ENCODE measurements around the gene ACSL1.

Gene ACSL1

DNA sequence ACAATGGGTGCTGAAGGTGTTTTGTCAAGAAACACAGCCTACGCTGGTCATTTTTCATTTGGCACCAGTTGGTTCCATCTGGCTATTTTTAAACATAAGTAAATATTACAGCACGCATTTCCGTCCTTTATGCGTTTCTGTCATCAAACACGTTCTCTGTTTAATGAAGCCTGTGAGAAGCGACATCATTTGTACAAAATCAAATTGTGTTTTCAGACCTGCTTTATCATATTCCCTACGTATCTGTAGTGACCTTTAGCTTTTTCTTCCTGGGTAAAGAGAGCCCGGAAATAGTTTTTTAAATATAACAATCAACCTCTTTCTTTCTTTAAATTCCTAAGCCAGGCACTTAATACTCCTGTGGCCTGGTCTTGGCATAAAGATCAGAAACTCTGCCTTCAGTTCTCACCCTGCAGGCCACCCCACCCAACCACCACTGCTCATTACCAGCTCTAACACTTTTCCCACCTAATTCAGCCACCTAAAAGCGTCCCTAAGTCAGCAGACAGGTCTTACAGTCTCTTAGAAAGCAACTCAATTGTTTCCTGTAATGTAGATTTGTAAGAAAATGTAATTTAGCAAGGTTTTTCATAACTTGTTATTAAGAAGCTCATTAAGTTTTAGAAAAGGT lies 30.4 kb downstream of the ACSL1 start:
- Histone ChIP-seq H3K27ac (ENCODE audit: low read length) (no peak overlapping the region), H3K79me2 (ENCODE audit: low read length) (no peaks in the 10 kb centered on the region), H2AFZ (ENCODE audit: low read depth, low read length) (no peak overlapping the region), H3K9ac (ENCODE audit: low read length) (no peak overlapping the region), H4K20me1 (ENCODE audit: insufficient read depth, low read length) (no peaks in the 10 kb centered on the region), H3K36me3 (replicated peaks; ENCODE audit: low read depth, low read length) (no peaks in the 10 kb centered on the region), H3K9me3 (ENCODE audit: insufficient read depth, low read length) (no peaks in the 10 kb centered on the region), H3K4me1 (ENCODE audit: low read length) (no peaks in the 10 kb centered on the region), H3K4me3 (ENCODE audit: low read length) (no peak overlapping the region), H3K27me3 (ENCODE audit: low read depth, low read length) (no peaks in the 10 kb centered on the region), H3K4me2 (ENCODE audit: low read length) (no peak overlapping the region)
- TF ChIP-seq, protein P1, sequence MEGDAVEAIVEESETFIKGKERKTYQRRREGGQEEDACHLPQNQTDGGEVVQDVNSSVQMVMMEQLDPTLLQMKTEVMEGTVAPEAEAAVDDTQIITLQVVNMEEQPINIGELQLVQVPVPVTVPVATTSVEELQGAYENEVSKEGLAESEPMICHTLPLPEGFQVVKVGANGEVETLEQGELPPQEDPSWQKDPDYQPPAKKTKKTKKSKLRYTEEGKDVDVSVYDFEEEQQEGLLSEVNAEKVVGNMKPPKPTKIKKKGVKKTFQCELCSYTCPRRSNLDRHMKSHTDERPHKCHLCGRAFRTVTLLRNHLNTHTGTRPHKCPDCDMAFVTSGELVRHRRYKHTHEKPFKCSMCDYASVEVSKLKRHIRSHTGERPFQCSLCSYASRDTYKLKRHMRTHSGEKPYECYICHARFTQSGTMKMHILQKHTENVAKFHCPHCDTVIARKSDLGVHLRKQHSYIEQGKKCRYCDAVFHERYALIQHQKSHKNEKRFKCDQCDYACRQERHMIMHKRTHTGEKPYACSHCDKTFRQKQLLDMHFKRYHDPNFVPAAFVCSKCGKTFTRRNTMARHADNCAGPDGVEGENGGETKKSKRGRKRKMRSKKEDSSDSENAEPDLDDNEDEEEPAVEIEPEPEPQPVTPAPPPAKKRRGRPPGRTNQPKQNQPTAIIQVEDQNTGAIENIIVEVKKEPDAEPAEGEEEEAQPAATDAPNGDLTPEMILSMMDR (IDR thresholded peaks at IDR 0.05; ENCODE audit: low read depth, low read length): no peak
- TF ChIP-seq EZH2phosphoT487 (IDR thresholded peaks at IDR 0.05; ENCODE audit: low read depth): no peak

DNA sequence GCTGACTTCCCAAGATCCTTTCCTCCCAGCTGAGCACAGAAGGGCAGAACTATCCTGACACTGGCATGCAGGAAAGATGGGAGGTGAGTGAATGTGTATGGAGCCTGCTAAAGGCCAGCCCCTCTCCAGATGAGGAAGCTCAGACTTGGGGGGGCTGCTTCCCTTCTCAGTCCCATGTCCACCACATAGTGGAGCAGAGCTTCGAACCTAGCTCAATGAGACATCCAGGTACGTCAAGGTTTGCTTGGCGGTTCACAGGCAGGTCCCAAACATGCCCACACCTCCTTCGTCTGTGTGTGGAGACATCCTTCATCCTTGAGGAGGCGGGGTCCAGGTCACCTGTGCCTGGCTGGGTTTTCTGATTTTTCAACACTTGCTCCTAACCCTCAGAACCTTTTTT lies 31.3 kb downstream of the ACSL1 start:
- Histone ChIP-seq H3K79me2 (ENCODE audit: low read length) (no peaks in the 10 kb centered on the region), H3K9me3 (ENCODE audit: insufficient read depth, low read length) (no peaks in the 10 kb centered on the region), H3K4me3 (ENCODE audit: low read length) (no peak overlapping the region), H3K27ac (ENCODE audit: low read length) (no peak overlapping the region), H3K27me3 (ENCODE audit: low read depth, low read length) (no peaks in the 10 kb centered on the region), H3K4me1 (ENCODE audit: low read length) (no peaks in the 10 kb centered on the region), H3K9ac (ENCODE audit: low read length) (no peak overlapping the region), H3K36me3 (replicated peaks; ENCODE audit: low read depth, low read length) (no peaks in the 10 kb centered on the region), H4K20me1 (ENCODE audit: insufficient read depth, low read length) (no peaks in the 10 kb centered on the region), H3K4me2 (ENCODE audit: low read length) (no peak overlapping the region), H2AFZ (ENCODE audit: low read depth, low read length) (no peak overlapping the region)
- no peak for TF ChIP-seq EZH2phosphoT487 (IDR thresholded peaks at IDR 0.05; ENCODE audit: low read depth)
- TF ChIP-seq, protein P1 (IDR thresholded peaks at IDR 0.05; ENCODE audit: low read depth, low read length): no peak

DNA sequence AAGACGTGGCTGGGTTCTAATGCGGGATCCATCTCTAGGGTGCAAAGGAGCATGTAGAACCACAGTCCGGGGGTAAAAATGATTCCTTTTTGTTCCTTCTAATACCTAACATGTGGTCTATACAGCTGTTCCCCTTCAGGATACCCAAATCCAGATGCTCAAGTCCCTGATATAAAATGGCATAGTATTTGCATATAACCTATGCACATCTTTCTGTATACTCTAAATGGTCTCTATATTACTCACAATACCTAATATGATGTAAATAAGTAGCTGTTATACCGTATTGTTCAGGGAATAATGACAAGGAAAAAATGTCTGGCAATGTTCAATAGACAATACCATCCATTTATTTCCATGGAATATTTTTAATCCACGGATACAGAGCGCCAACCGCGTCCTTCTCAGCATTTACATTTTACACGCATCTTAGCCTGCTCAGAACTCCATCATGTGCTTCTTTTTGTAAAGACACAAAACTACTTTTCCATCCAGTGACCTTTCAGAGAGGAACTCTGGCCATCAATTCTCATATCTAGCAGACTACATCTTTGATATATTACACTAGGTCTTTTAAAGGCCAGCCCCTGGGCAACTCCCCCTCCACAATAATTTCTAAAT lies 31.9 kb downstream of the ACSL1 start:
- H3K36me3 ChIP-seq (replicated peaks; ENCODE audit: low read depth, low read length): no peaks in the 10 kb centered on the region
- no peak overlapping the region for H3K4me3 ChIP-seq (ENCODE audit: low read length)
- no peaks in the 10 kb centered on the region for H4K20me1 ChIP-seq (ENCODE audit: insufficient read depth, low read length)
- no peaks in the 10 kb centered on the region for H3K27me3 ChIP-seq (ENCODE audit: low read depth, low read length)
- no peak overlapping the region for H3K9ac ChIP-seq (ENCODE audit: low read length)
- H3K9me3 ChIP-seq (ENCODE audit: insufficient read depth, low read length): no peaks in the 10 kb centered on the region
- no peaks in the 10 kb centered on the region for H3K4me1 ChIP-seq (ENCODE audit: low read length)
- H3K79me2 ChIP-seq (ENCODE audit: low read length): no peaks in the 10 kb centered on the region
- H3K4me2 ChIP-seq (ENCODE audit: low read length): no peak overlapping the region
- H2AFZ ChIP-seq (ENCODE audit: low read depth, low read length): no peak overlapping the region
- TF ChIP-seq, protein P1 (IDR thresholded peaks at IDR 0.05; ENCODE audit: low read depth, low read length): no peak
- TF ChIP-seq EZH2phosphoT487 (IDR thresholded peaks at IDR 0.05; ENCODE audit: low read depth): no peak
- H3K27ac ChIP-seq (ENCODE audit: low read length): no peak overlapping the region

DNA sequence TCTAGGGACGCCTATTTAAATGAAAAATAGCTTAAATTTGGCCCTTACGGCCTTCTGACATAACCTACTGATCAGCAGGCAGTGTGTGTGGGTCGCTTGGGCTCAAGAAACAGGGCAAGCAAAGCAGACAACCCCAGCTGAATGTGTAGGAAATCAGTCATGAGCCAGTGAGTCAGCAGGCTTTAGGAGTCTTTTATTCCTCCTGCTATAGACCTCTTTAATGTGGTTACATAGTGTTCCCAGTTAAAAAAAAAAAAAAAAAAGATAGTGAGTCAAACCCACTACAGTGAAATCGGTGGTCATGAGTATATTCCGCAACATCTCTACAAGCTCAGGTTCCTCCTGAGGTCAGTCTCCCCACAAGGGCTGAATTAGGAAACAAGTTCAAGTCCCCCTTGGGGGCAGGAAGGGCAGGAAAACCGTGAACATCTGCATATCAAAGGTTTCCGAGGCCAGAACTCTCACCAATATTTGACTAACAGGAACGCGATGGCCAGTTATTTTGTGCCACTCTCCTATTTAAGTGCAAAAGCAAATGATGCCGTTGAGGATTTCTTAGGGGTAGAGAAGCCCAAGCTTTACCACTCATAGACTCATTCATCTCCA lies 32.7 kb downstream of the ACSL1 start:
- Histone ChIP-seq H3K4me1 (ENCODE audit: low read length) (no peaks in the 10 kb centered on the region), H3K79me2 (ENCODE audit: low read length) (no peaks in the 10 kb centered on the region), H3K9me3 (ENCODE audit: insufficient read depth, low read length) (no peaks in the 10 kb centered on the region), H3K4me2 (ENCODE audit: low read length) (no peak overlapping the region), H2AFZ (ENCODE audit: low read depth, low read length) (no peak overlapping the region), H3K9ac (ENCODE audit: low read length) (no peak overlapping the region), H3K27me3 (ENCODE audit: low read depth, low read length) (no peaks in the 10 kb centered on the region), H3K4me3 (ENCODE audit: low read length) (no peak overlapping the region), H4K20me1 (ENCODE audit: insufficient read depth, low read length) (no peaks in the 10 kb centered on the region), H3K27ac (ENCODE audit: low read length) (no peak overlapping the region), H3K36me3 (replicated peaks; ENCODE audit: low read depth, low read length) (no peaks in the 10 kb centered on the region)
- TF ChIP-seq, protein P1 (IDR thresholded peaks at IDR 0.05; ENCODE audit: low read depth, low read length): no peak
- no peak for TF ChIP-seq EZH2phosphoT487 (IDR thresholded peaks at IDR 0.05; ENCODE audit: low read depth)

Data from OCI-LY3 (cell line).